Upper lobe of left lung (tissue), 4 donors: ENCODE measurements around the gene GPR3.

ENCODE experiments used
- CTCF ChIP-seq, 6 experiments: fragments of 450-650 bp in 4 of 6; fragments of 200-600 bp in 2 of 6; sonication (generic) in 2 of 6; IDR thresholded peaks; one replicate each; pipeline ENCODE4 v1.5.1; 2016 to 2019; ENCODE audit warnings: antibody characterized with exemption in 6 of 6
- EP300 ChIP-seq, 4 donors: sonication (generic); formaldehyde crosslinking; IDR thresholded peaks; one replicate each; pipeline ENCODE4 v1.5.1; 2017; ENCODE audit warnings: antibody characterized with exemption in 4 of 4, control low read depth in 2 of 4
- POLR2AphosphoS5 ChIP-seq, 2 donors: sonication (generic); formaldehyde crosslinking; IDR thresholded peaks; one replicate each; pipeline ENCODE4 v1.5.1; 2017; ENCODE audit warnings: antibody characterized with exemption in 2 of 2

GRCh38 chr1:27427329-27427728 lies 34.9 kb downstream of the GPR3 start:
- TF ChIP-seq CTCF (IDR thresholded peaks at IDR 0.05) (no peak), POLR2AphosphoS5 (IDR thresholded peaks at IDR 0.05) (no peak), EP300 (IDR thresholded peaks at IDR 0.05) (no peak)
